Natural killer cell (primary cell): ENCODE data around the gene HSPB6. TPM values are rescaled to one million over a fixed set of nuclear protein-coding genes. Genes with fewer than 3 reads are reported as not detected.

Source experiments
- ATAC-seq, 3 donors: fragments of 150-1000 bp in 2 of 3; fragments of 200-7000 bp in 1 of 3; cut with Tn5 transposase; 1 replicate in 1 of 3; 2 replicates in 2 of 3; pipeline ENCODE4 v1.10.0; 2021; ENCODE audit warnings: mild to moderate bottlenecking in 2 of 3, moderate library complexity in 2 of 3
- DNase-seq, 2 donors: peaks; one replicate each; pipeline versions ENCODE4 v3.0.0 to v3.0.0-alpha.2; 2013 to 2021; ENCODE audit warnings: mixed read lengths in 1 of 2
- H3K27ac ChIP-seq: one replicate; pipeline ENCODE4 v1.5.1; 2013; ENCODE audit warnings: mild to moderate bottlenecking, low read length
- H3K27me3 ChIP-seq: one replicate; pipeline ENCODE4 v1.6.1; 2013; ENCODE audit warnings: low read length; ENCODE audit not compliant: control insufficient read depth, insufficient read depth
- H3K36me3 ChIP-seq: one replicate; pipeline ENCODE4 v1.6.1; 2013; ENCODE audit warnings: low read length; ENCODE audit not compliant: control insufficient read depth, insufficient read depth
- H3K4me1 ChIP-seq: one replicate; pipeline ENCODE4 v1.6.1; 2013; ENCODE audit warnings: low read length; ENCODE audit not compliant: control insufficient read depth, insufficient read depth
- H3K4me3 ChIP-seq: one replicate; pipeline ENCODE4 v1.5.1; 2013; ENCODE audit warnings: low read length
- H3K9me3 ChIP-seq: one replicate; pipeline ENCODE4 v1.6.1; 2013; ENCODE audit warnings: low read length; ENCODE audit not compliant: control insufficient read depth, insufficient read depth
- H3K27ac Mint-ChIP-seq, 2 donors: one replicate each; pipeline ENCODE4 v1.8.0; 2022; ENCODE audit warnings: mild to moderate bottlenecking in 2 of 2, mixed read lengths in 2 of 2, moderate library complexity in 1 of 2
- H3K27me3 Mint-ChIP-seq, 2 donors: one replicate each; pipeline ENCODE4 v1.8.0; 2022; ENCODE audit warnings: low read depth in 2 of 2, mixed read lengths in 2 of 2
- H3K36me3 Mint-ChIP-seq: one replicate; pipeline ENCODE4 v1.8.0; 2022; ENCODE audit warnings: mixed read lengths
- H3K4me1 Mint-ChIP-seq, 2 donors: one replicate each; pipeline ENCODE4 v1.8.0; 2022; ENCODE audit warnings: mixed read lengths in 2 of 2
- H3K4me3 Mint-ChIP-seq: one replicate; pipeline ENCODE4 v1.8.0; 2022; ENCODE audit warnings: mild to moderate bottlenecking, moderate library complexity, mixed read lengths
- H3K9me3 Mint-ChIP-seq, 2 donors: one replicate each; pipeline ENCODE4 v1.8.0; 2022; ENCODE audit warnings: mixed read lengths in 2 of 2
- WGBS: methylation state at CpG from one replicate; pipeline ENCODE4 v1.1.7; 2013; ENCODE audit warnings: missing lambda C conversion rate; ENCODE audit not compliant: insufficient coverage; 5-methylcytosine and 5-hydroxymethylcytosine counted together
- intact Hi-C: fragments of 100-400 bp; cut with micrococcal nuclease; formaldehyde crosslinking; loops from one replicate; pipeline ENCODE4 v1.14.2; 2022
- total RNA-seq, 4 donors: library from RNA; stranded (reverse); fragments of 120-200 nt in 1 of 4; gene quantifications; one replicate each; pipeline versions ENCODE4 v1.2.3 to v1.2.4, GENCODE V29; 2013 to 2022
- TF ChIP-seq, protein P1 (sequence below): fragments of 200-600 bp; IDR thresholded peaks from one replicate; pipeline ENCODE4 v1.8.0; 2022; ENCODE audit warnings: antibody characterized with exemption

HSPB6 gene
- total RNA-seq, 3 donors from 2014 or later (not counting 1 experiment from before 2014, with no cell fraction given): not detected

DNA sequence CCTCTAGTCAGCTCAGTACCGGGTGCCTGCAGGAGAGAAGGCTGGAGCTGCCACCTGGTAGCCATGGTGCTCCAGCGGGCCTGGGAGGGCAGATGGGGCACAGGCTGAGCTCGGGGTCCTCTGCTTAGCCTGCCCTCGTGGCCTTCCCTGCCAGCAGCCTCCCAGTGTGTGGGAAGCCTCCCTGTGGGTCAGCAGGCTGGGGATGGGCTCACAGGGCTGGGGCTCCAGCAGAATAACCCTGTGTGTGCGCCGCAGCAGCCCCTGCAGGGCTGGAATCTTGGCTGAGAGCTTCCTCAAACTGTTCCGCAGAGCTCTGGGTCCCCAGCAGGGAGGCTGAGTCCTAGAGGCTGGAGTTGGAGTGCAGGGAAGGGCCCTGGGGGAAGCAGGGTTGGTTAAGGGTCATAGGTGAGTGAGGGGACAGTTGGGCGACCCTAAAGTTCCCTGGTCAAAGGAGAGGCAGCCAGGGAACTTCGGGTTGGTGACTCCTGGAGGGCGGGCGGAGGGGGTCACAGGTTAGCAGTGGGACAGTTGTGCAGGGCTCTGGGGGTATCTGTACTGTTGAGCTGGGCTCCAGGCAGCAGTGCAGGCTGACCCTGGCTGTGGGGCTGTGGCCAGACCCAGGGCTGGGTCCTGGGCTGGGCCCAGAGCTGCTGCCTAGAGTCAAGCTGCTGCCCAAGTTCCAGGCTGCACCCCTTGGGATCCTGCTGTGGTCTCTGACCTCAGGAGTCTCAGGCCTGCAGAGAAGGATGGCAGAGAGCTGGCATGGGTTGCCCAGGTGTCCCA lies 32.6 kb upstream of the HSPB6 start:
- no peak overlapping the region for H3K4me3 Mint-ChIP-seq
- H3K27ac Mint-ChIP-seq: no peak overlapping the region
- Histone ChIP-seq H3K4me1 (no peaks in the 10 kb centered on the region), H3K36me3 (no peaks in the 10 kb centered on the region), H3K9me3 (no peaks in the 10 kb centered on the region), H3K27ac (no peak overlapping the region), H3K4me3 (no peak overlapping the region), H3K27me3 (no peaks in the 10 kb centered on the region)
- ATAC-seq: no peak
- no peak for DNase-seq
- H3K4me1 Mint-ChIP-seq: no peaks in the 10 kb centered on the region
- no peaks in the 10 kb centered on the region for H3K36me3 Mint-ChIP-seq
- TF ChIP-seq, protein P1, sequence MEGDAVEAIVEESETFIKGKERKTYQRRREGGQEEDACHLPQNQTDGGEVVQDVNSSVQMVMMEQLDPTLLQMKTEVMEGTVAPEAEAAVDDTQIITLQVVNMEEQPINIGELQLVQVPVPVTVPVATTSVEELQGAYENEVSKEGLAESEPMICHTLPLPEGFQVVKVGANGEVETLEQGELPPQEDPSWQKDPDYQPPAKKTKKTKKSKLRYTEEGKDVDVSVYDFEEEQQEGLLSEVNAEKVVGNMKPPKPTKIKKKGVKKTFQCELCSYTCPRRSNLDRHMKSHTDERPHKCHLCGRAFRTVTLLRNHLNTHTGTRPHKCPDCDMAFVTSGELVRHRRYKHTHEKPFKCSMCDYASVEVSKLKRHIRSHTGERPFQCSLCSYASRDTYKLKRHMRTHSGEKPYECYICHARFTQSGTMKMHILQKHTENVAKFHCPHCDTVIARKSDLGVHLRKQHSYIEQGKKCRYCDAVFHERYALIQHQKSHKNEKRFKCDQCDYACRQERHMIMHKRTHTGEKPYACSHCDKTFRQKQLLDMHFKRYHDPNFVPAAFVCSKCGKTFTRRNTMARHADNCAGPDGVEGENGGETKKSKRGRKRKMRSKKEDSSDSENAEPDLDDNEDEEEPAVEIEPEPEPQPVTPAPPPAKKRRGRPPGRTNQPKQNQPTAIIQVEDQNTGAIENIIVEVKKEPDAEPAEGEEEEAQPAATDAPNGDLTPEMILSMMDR: no peak
- H3K9me3 Mint-ChIP-seq: no peaks in the 10 kb centered on the region
- WGBS: 91% methylated on average over 11 of the region's 11 CpGs
- intact Hi-C loops: no loop called here
- H3K27me3 Mint-ChIP-seq: peaks cover 0 to 7% of the 10 kb centered on the region in 2 donors

DNA sequence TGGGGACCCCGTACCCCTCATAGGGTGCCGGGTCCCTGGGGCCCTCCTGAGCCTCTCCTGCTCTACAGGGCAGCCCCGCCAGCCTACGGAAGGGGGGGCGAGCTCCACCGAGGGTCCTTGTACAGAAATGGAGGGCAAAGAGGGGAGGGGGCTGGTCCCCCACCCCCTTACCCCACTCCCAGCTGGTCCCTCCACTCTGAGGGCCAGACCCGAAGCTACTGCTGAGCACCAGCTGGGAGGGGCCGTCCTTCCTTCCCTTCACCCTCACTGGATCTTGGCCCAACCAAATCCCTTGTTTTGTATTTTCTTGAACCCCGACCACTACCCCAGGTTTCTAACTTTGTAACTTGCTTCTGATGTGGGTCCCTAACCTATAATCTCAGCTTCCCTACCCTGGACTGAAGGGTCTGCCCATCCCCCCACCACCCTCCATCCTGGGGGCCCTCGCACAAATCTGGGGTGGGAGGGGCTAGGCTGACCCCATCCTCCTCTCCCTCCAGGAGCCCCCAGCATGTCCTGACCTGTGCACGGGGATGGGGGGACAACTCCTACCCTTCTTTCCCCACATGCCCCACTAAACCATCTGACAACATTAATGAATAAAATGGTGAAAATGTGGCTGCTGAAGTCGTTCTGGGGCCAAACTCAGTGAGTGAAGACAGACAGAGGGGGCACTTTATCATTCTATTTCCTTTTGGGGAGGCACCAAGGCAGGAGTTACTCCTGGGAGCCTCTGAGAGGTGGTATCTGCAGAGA lies 31.6 kb upstream of the HSPB6 start:
- H3K36me3 Mint-ChIP-seq: no peaks in the 10 kb centered on the region
- H3K4me3 Mint-ChIP-seq: no peak overlapping the region
- H3K27me3 Mint-ChIP-seq: peaks cover 0 to 4% of the 10 kb centered on the region in 2 donors
- H3K36me3 ChIP-seq: no peaks in the 10 kb centered on the region
- no peak for DNase-seq
- no peak for ATAC-seq
- 86% methylated on average over 7 of the region's 12 CpGs for WGBS
- H3K4me3 ChIP-seq: no peak overlapping the region
- H3K4me1 ChIP-seq: no peaks in the 10 kb centered on the region
- no peak overlapping the region for H3K27ac Mint-ChIP-seq
- intact Hi-C loops: no loop called here
- H3K9me3 Mint-ChIP-seq: no peaks in the 10 kb centered on the region
- no peak overlapping the region for H3K27ac ChIP-seq
- H3K9me3 ChIP-seq: no peaks in the 10 kb centered on the region
- TF ChIP-seq, protein P1: no peak
- H3K4me1 Mint-ChIP-seq: peaks cover 1 to 5% of the 10 kb centered on the region in 2 donors
- no peaks in the 10 kb centered on the region for H3K27me3 ChIP-seq

DNA sequence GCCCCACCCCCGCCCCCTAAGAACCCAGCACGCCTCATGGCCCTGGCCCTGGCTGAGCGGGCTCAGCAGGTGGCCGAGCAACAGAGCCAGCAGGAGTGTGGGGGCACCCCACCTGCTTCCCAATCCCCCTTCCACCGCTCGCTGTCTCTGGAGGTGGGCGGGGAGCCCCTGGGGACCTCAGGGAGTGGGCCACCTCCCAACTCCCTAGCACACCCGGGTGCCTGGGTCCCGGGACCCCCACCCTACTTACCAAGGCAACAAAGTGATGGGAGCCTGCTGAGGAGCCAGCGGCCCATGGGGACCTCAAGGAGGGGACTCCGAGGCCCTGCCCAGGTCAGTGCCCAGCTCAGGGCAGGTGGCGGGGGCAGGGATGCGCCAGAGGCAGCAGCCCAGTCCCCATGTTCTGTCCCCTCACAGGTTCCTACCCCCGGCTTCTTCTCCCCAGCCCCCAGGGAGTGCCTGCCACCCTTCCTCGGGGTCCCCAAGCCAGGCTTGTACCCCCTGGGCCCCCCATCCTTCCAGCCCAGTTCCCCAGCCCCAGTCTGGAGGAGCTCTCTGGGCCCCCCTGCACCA lies 30.5 kb upstream of the HSPB6 start:
- peaks cover 7 to 10% of the 10 kb centered on the region in 2 donors for H3K4me1 Mint-ChIP-seq
- intact Hi-C loops: no loop called here
- Histone ChIP-seq H3K9me3 (no peaks in the 10 kb centered on the region), H3K27ac (no peak overlapping the region), H3K27me3 (no peaks in the 10 kb centered on the region), H3K36me3 (peaks cover 4% of the 10 kb centered on the region), H3K4me3 (no peak overlapping the region), H3K4me1 (no peaks in the 10 kb centered on the region)
- H3K4me3 Mint-ChIP-seq: no peak overlapping the region
- ATAC-seq (no peak), DNase-seq (no peak)
- no peaks in the 10 kb centered on the region for H3K36me3 Mint-ChIP-seq
- TF ChIP-seq, protein P1: no peak
- 95% methylated on average over 15 of the region's 15 CpGs for WGBS
- H3K27me3 Mint-ChIP-seq: no peaks in the 10 kb centered on the region
- no peaks in the 10 kb centered on the region for H3K9me3 Mint-ChIP-seq
- no peak overlapping the region for H3K27ac Mint-ChIP-seq
